HEK293T (cell line): ENCODE results near the gene FOCAD.

Experiments
- ARNT ChIP-seq: fragments of 450-650 bp; IDR thresholded peaks from 2 replicates; pipeline ENCODE4 v1.6.1; 2017; ENCODE audit warnings: mild to moderate bottlenecking
- CTBP1 ChIP-seq: fragments of 450-650 bp; IDR thresholded peaks from 2 replicates; pipeline ENCODE4 v1.6.1; 2016; ENCODE audit warnings: borderline replicate concordance
- ELF4 ChIP-seq: fragments of 450-650 bp; IDR thresholded peaks from 2 replicates; pipeline ENCODE4 v1.6.1; 2017; ENCODE audit warnings: antibody characterized with exemption
- FOXA1 ChIP-seq: fragments of 450-650 bp; IDR thresholded peaks from 2 replicates; pipeline ENCODE4 v1.6.1; 2016; ENCODE audit warnings: mild to moderate bottlenecking
- FOXK2 ChIP-seq: fragments of 450-650 bp; IDR thresholded peaks from 2 replicates; pipeline ENCODE4 v1.6.1; 2016; ENCODE audit warnings: mild to moderate bottlenecking
- FOXM1 ChIP-seq: fragments of 450-650 bp; IDR thresholded peaks from 2 replicates; pipeline ENCODE4 v1.6.1; 2017; ENCODE audit warnings: mild to moderate bottlenecking, borderline replicate concordance
- HDGF ChIP-seq: fragments of 450-650 bp; IDR thresholded peaks from 2 replicates; pipeline ENCODE4 v1.6.1; 2017; ENCODE audit warnings: antibody characterized with exemption, borderline replicate concordance
- LEF1 ChIP-seq: fragments of 450-650 bp; IDR thresholded peaks from 2 replicates; pipeline ENCODE4 v1.6.1; 2017; ENCODE audit warnings: mild to moderate bottlenecking, borderline replicate concordance
- SP1 ChIP-seq: fragments of 450-650 bp; IDR thresholded peaks from 2 replicates; pipeline ENCODE4 v1.6.1; 2017
- SUZ12 ChIP-seq: fragments of 450-650 bp; IDR thresholded peaks from 2 replicates; pipeline ENCODE4 v1.6.1; 2016; ENCODE audit warnings: mild to moderate bottlenecking
- TARDBP ChIP-seq: fragments of 450-650 bp; IDR thresholded peaks from 2 replicates; pipeline ENCODE4 v1.6.1; 2016
- ZNF384 ChIP-seq: fragments of 450-650 bp; IDR thresholded peaks from 2 replicates; pipeline ENCODE4 v1.6.1; 2016

DNA sequence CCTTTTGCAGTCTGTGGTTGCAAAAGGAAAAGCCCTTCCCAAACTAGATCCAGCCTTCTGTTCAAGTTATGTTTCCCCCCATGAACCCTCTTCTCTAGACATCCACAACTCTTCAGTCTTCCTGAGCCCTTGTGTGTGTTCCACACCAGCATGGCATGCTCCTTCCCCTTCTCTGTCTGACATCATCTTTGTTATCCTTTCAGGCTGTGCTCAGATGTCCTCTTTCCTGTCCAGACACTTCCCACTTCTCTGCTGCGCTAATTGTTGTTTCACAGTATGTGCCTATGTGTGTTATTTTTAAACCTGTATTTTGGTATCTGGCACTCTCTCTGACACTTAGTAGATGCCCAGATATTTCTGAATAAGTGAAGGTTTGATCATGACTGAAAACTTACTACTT is 38.2 kb downstream of the FOCAD start:
- TF ChIP-seq FOXK2: no peak
- no peak for TF ChIP-seq FOXM1
- TF ChIP-seq SUZ12: no peak
- no peak for TF ChIP-seq FOXA1
- TF ChIP-seq HDGF: no peak
- TF ChIP-seq ARNT: no peak
- TF ChIP-seq ELF4: no peak
- no peak for TF ChIP-seq LEF1
- no peak for TF ChIP-seq CTBP1
- no peak for TF ChIP-seq TARDBP
- no peak for TF ChIP-seq SP1
- no peak for TF ChIP-seq ZNF384
